Measurements from ENCODE around the gene ZNF331. TPM values are rescaled to one million over a fixed set of nuclear protein-coding genes. Genes with fewer than 3 reads are reported as not detected.
"Not testable (repeated sequence)": the region's sequence is repeated elsewhere in the genome, so short reads cannot be mapped to it uniquely, and the experiment has no call there.

The ZNF331 gene
- 10 to 100 TPM; 26.3 to 80.0 (median 47.1) TPM for total RNA-seq

GRCh38 chr19:53537521-53538377, at the start of gene ZNF331:
ZNF331 (plus strand) TSS chr19:53538145; CDS start chr19:53569377, 31,232 bp downstream.
- peak; percentile 80 to 97 for DNase-seq
- H3K9me3 ChIP-seq, result no peaks in the 10 kb centered on the region
- TF ChIP-seq EP300 (IDR thresholded peaks at IDR 0.05) (peak in 3 of 4 donors; percentile 59 to 85 (median 84)), CTCF (IDR thresholded peaks at IDR 0.05) (peak in 5 of 6 experiments; percentile 40 to 92 (median 76)), POLR2AphosphoS5 (IDR thresholded peaks at IDR 0.05) (peak; percentile 78 to 86), POLR2A (IDR thresholded peaks at IDR 0.05) (peak in 2 of 4 donors; percentile 74 to 85)
- no peaks in the 10 kb centered on the region for H3K27me3 ChIP-seq
- H3K27ac ChIP-seq, result peak within 1 kb of the TSS; percentile 81 to 96 (median 88)
- WGBS, 2 donors, result 48 to 70% methylated on average over 16 to 81 of the region's 81 CpGs
- H3K36me3 ChIP-seq, result peaks cover 0 to 19% (median 5%) of the 10 kb centered on the region in 4 donors
- peaks cover 0 to 6% (median 0%) of the 10 kb centered on the region in 4 donors for H3K4me1 ChIP-seq
- H3K4me3 ChIP-seq, result peak within 1 kb of the TSS; percentile 63 to 76 (median 68)
- peak; percentile 91 to 92 for ATAC-seq (ENCODE audit: low FRiP score in 2 of 2)

GRCh38 chr19:53492153-53492552, 45.8 kb upstream of the ZNF331 start:
- Histone ChIP-seq H3K36me3 (peaks cover 22 to 48% (median 32%) of the 10 kb centered on the region in 4 donors), H3K27ac (no peak overlapping the region), H3K9me3 (peaks cover 18 to 82% (median 67%) of the 10 kb centered on the region in 4 donors), H3K27me3 (no peaks in the 10 kb centered on the region), H3K4me3 (no peak overlapping the region), H3K4me1 (no peaks in the 10 kb centered on the region)
- WGBS, 2 donors, result 95 to 97% methylated on average over 5 of the region's 5 CpGs
- no peak for DNase-seq
- TF ChIP-seq POLR2A (IDR thresholded peaks at IDR 0.05), result no peak
- TF ChIP-seq CTCF (IDR thresholded peaks at IDR 0.05), result no peak
- no peak for TF ChIP-seq POLR2AphosphoS5 (IDR thresholded peaks at IDR 0.05)
- TF ChIP-seq EP300 (IDR thresholded peaks at IDR 0.05), result no peak
- no peak for ATAC-seq (ENCODE audit: low FRiP score in 2 of 2)

GRCh38 chr19:53497311-53498023, 40.5 kb upstream of the ZNF331 start:
- DNase-seq, H3K4me1 ChIP-seq, H3K4me3 ChIP-seq, H3K27me3 ChIP-seq, H3K36me3 ChIP-seq: not testable (repeated sequence)
- ATAC-seq (ENCODE audit: low FRiP score in 2 of 2), result peak in 1 of 2 donors; percentile 75
- peaks cover 8 to 31% (median 26%) of the 10 kb centered on the region in 4 donors for H3K9me3 ChIP-seq
- TF ChIP-seq POLR2AphosphoS5 (IDR thresholded peaks at IDR 0.05) (peak; percentile 14 to 70), EP300 (IDR thresholded peaks at IDR 0.05) (peak in 1 of 4 donors; percentile 41)
- 58 to 60% methylated on average over 11 of the region's 11 CpGs for WGBS, 2 donors
- peak overlapping the region in 3 of 4 donors; percentile 24 to 48 (median 46) for H3K27ac ChIP-seq

- H3K36me3 ChIP-seq; H3K4me3 ChIP-seq; DNase-seq; H3K27me3 ChIP-seq; H3K4me1 ChIP-seq; ATAC-seq (ENCODE audit: low FRiP score in 2 of 2): not testable (repeated sequence)
- 50 to 64% methylated on average over 4 of the region's 4 CpGs for WGBS, 2 donors
- Histone ChIP-seq H3K9me3 (peaks cover 2 to 26% (median 23%) of the 10 kb centered on the region in 4 donors), H3K27ac (peak overlapping the region in 3 of 4 donors; percentile 24 to 48 (median 46))
Observed at GRCh38 chr19:53498024-53498395, 39.9 kb upstream of the ZNF331 start.

GRCh38 chr19:53503151-53503550, 34.8 kb upstream of the ZNF331 start:
- H3K36me3 ChIP-seq; ATAC-seq (ENCODE audit: low FRiP score in 2 of 2); H3K9me3 ChIP-seq; H3K4me1 ChIP-seq; H3K27me3 ChIP-seq; H3K4me3 ChIP-seq; H3K27ac ChIP-seq; DNase-seq: not testable (repeated sequence)
- 54 to 58% methylated on average over 7 of the region's 7 CpGs for WGBS, 2 donors

- Histone ChIP-seq H3K27ac (peak overlapping the region in 1 of 4 donors; percentile 30), H3K4me3 (peak overlapping the region in 1 of 4 donors; percentile 40)
- H3K4me1 ChIP-seq, DNase-seq, H3K9me3 ChIP-seq, H3K36me3 ChIP-seq, H3K27me3 ChIP-seq: not testable (repeated sequence)
- WGBS, 2 donors, result 8% methylated on average over 6 of the region's 14 CpGs; no CpG with 5 or more reads in 1 of the 2 donors
- ATAC-seq (ENCODE audit: low FRiP score in 2 of 2), result peak; percentile 21 to 65
Observed at GRCh38 chr19:53503671-53504364, 34.1 kb upstream of the ZNF331 start.
